GM18909 (cell line): Measurements from ENCODE around the gene TMEM72.

Experiments
- ATAC-seq: cut with Tn5 transposase; IDR thresholded peaks from one replicate; pipeline ENCODE4 v1.9.1; 2021; ENCODE audit warnings: mild to moderate bottlenecking; ENCODE audit not compliant: unreplicated experiment, poor library complexity

Gene TMEM72

GRCh38 chr10:44888886-44889285 lies 22.3 kb upstream of the TMEM72 start:
- ATAC-seq: no peak

- no peak for ATAC-seq
These were observed 21.3 kb upstream of the TMEM72 start for GRCh38 chr10:44889834-44890233.

DNA sequence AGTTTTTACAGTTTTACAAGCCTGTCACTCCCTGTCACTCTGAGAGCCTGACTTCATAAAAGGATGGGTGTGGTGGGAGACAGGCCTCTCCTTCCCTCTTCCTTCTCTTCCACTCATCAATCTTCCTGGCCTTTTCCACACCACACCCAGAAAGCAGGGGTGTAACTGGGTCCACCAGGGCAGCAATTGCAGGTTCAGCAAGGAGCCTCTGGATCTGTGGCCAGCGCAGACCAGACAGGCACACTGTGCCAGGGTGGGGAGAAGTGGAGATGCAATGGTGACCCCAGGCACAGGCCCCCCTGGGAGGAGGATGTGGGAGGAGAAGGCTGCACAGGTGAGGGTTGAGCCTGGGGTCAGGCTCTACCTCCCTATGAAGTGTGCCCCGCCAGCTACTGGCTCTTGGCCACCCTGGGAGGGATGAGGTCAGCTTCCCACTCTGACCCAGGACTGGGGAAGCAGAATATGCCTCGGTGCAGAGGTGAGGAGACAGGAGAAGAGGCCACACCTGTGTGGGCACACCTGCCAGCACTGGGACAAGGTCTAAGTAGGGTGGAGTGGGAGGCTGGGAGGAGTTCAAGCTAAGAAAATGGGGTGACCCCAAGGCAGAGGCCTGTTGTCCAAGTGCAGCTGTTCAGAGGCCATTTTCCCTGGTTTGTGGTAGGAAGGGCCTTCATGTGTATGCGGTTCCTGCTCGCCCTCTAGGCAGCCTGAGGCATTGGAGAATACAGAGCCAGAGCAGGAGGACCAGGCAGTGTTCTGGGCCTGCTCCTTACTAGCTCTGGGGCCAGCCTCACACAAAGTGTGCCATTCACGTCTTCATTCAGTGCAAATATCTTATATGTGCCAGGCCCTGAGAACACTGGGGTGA lies 20.2 kb upstream of the TMEM72 start:
- ATAC-seq: no peak

DNA sequence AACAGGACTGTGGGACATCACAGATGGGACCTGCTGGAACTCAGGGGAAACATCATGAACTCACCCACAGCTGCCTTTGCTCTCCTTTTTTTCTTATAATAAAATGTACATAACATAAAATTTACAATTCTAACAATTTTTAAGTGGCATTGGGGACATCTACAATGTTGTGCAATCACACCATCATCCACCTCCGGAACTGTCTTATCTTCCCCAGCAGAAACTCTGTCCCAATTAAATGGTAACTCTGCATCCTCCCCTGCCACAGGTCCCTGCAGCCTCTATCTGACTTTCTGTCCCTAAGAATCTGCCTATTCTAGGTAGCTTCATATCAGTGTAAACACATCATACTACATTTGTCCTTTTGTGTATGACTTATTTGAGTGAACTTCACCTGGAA lies 19.4 kb upstream of the TMEM72 start:
- ATAC-seq: no peak

- no peak for ATAC-seq
These were observed 17.3 kb upstream of the TMEM72 start for GRCh38 chr10:44893604-44894468.

GRCh38 chr10:44894691-44895090 lies 16.4 kb upstream of the TMEM72 start:
- no peak for ATAC-seq

DNA sequence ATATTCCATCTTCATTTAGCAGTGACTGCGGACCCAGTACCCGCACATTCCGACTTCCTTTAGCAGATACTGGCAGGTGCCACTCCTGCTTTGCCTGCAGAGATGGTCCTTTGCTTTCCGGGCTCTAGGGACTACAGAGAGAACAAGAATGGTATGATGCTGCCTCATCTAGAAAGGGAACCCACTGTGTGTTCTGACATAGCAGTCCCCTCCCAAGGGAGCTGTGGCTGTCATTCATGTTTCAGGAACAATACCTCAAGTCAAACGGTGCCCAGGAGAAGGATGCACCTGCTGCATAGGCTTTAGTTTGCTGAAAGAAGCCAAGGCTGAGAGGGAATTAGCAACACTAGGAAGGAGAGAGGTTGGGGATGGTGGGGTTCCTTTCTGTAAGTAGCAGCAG lies 15.9 kb upstream of the TMEM72 start:
- peak; percentile 56 for ATAC-seq

DNA sequence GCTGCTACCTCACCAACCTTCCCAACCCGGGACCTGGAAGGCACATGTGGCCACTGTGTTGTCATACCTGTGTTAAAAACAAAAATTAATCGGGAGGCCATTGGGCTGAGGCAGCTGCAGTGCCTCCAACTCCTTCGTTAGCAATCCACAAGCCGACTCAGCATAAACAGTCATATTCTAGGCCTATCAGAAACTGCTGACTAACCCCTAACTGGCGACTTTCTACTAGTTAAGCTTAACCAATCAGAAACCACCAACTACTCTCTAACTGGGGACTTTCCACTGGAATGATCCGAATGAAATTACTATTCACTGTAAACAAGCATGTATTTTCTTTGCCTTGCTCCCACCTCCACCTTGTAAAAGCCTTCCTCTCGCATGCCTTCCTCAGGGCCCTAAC lies 14.1 kb upstream of the TMEM72 start:
- ATAC-seq: no peak

DNA sequence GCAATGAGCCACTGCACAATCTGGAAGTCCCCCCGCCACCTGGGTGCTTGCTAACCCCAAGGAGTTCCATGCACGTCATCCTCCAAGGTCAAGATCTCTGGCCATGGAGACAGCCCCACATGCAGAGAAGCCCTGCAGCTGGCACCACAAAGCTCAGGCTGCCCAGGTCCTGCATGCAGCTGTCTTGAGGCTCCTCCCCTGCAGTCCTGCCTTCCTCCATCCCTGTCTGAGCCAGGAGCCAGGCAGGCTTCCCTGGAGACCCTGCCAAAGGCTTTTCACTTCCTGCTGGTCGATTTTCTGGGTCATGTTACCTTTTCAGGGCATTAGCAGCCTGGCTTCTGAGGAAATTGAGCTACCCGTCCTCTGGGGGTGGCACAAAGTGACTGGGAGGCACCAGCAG lies 12.5 kb upstream of the TMEM72 start:
- ATAC-seq: no peak

DNA sequence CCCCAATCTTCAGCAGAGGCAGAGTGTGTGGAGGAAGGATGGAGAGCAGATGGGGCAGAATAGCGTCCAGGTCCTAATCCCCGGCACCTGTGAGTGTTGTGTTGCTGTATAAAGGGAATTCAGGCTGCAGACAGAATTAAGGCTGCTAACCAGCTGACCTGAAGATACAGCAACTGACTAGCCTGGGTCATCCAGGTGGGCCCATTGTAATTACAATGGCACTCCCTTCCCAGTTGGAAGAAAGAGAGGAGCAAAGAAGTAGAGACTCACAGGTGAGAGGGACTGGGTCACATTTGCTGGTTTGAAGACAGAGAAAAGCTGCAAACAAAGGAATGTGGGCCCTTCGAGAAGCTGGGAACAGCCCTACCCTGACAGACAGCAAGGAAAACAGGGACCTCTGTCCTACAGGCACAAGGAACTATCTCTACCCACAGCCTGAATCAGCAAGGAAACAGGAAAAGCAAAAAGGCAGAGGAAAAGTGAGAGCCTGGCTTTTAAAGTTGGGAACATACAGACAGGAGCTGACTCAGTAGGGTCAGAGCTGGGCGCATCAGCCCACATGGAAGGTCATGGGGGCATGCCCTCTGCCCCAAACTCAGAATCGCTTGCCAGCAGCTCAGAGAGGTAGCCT lies 11.6 kb upstream of the TMEM72 start:
- ATAC-seq: no peak

DNA sequence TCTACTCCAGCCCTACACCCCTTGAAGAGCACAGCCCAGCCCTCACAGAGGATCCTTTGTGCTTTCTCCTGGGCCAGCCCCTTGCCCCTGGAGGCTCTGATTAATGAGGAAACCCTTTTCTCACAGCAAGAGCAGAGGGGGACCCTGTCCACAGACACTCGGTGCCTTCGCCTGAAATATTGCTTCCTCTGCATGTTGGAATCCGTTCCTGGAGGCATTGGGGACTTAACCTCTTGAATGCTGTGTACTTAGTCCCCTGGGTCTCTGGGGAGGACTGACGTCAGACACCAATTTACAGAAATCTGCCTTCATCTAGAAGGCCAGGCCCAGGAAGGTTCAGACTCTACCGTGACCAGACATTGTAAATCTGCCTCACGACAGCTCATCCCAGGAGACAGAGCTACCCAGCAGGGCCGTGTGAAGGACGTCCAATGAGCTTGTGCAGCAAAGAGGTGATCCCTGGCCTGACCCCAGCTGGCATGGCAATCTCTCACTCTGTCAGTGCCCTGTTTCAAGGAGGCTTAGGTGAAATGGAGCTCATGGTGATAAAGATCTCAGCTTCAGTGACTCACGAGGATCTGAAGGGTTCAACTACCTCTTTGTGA lies 8.1 kb upstream of the TMEM72 start:
- no peak for ATAC-seq

- no peak for ATAC-seq
These were observed 4.7 kb upstream of the TMEM72 start for GRCh38 chr10:44906486-44906885.

- ATAC-seq: no peak
These were observed 3.6 kb upstream of the TMEM72 start for GRCh38 chr10:44907556-44907955.

DNA sequence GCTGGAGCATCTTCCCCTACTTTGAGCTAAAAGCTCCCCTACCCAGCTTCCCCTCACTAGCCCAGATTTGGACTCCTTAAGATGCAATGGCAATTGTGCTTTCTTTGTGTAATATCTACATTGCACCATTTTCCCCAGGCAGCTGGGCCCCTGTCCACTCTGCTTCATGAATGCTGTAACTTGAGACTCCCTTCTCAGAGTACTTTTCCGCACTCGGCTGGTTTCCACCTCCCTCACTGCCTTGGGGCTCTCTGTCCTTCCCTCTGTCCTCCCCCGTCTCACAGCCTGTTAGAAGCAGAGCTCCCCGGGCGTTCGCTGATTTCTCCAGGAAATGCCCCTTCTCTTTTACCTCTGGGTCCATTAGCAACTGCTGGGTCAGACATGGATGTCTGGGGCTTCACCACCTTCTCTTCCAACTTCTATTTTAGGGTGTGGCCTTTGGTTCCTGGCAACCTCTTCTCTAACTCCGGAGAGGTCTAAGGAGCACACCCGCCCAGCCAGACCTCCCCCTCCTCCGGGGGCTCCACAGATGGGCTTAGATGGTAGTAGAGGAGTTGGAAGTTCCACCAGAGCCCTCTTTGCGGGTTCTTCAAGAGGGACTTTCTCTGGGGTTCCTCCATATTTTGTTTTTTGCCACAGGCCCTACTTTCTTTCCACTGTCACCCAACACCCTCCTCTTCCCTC lies 2.9 kb upstream of the TMEM72 start:
- no peak for ATAC-seq

DNA sequence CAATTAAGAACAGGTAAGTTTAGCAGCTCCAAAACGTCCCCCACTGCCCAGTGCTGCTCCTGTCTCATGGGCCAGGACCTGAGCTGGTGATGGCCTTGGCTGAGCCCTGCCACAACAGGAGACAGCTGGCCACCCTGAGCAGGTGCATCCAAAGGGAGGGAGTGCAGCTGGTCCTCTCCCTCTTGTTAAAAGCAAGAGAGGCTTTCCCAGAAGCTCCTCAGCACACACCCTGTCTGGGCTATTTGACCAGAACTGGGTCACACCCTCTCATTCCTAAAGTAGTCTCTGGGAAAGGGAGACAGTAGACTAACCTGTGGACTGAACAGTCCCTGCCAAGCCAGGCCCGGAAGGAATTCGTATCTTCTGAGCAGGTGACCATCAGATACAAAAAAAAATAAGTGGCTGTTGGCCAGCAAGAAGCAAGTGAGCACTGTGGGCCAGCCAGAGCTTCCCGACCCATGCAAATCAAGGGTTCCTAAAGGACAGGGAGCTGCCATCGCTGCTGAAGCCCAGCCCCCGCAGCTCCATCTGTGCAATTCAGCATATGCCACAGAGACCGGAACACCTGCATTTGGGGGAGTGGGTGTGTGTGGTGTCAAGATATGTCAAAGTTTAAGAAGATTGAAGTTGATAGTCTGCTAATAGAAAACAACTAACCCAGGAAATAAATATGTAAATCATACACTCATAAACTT lies 2.1 kb upstream of the TMEM72 start:
- ATAC-seq: no peak

- ATAC-seq: no peak
These were observed 1.2 kb upstream of the TMEM72 start for GRCh38 chr10:44909910-44910309.

DNA sequence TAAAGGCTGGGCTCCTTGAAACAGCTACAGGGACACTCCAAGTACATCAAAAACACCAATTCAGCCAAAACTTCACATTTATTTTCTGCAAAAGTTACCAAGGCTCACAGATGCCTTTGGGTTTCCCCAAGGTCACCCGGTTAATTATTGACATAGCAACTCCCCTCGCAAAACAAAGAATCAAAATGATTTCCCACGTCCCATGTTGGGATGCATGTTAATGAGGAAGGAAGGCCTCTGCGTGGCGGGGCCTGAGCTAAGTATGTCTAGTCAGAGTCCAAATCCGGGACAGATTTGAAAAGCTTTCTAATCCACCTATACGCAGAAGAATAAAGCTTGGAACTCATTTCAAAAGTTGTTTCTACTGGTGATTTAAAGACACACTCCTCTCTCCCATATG lies 535 bp upstream of the TMEM72 start:
- no peak for ATAC-seq

- ATAC-seq: no peak
These were observed 814 bp downstream of the TMEM72 start for GRCh38 chr10:44911951-44912350.

DNA sequence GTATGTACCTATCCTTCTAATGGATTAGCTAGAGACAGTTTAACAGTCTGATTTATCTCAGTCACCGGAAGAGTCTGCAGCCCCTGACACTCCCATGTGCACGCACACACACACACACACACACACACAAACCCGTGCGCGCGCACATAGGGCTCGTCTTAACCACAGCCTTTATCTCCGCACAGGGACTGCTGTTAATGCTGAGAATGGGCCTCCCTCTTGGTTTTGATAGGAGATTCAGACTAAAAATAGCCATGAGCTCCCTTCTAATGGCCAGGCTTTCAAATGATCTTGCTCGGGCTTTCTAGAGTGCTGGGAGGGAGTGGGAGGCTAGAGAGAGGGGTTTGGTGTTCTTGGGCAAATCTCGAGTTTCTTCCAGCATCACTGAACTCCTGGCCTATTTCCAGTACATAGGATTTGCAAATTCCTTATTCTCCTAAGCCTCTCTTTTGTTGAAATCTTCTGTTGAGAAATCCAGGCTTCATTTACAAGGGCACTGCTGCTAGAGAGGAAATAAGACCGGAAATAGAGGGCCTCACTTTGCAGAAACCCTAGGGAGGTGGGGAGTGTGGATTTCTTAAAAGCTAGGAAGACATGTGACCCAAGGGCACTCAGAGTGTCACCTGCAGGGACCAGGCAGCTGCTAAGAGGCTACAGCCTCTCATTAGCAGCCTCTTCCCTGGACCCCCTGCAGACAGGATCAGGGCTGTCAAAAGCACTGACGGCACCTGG lies 2.4 kb downstream of the TMEM72 start:
- ATAC-seq: no peak
